HEK293 (cell line): ENCODE measurements around the gene HLA-DPB1.
"Not testable (repeated sequence)": the region's sequence is repeated elsewhere in the genome, so short reads cannot be mapped to it uniquely, and the experiment has no call there.

Experiments
- CTCF ChIA-PET: fragments of 350-600 bp; formaldehyde crosslinking; extraction: SDS; loops from one replicate; lab custom pipeline; 2021; ENCODE audit warnings: antibody characterized with exemption; lab: Yijun Ruan, JAX
- POLR2A ChIA-PET: fragments of 300-600 bp; formaldehyde crosslinking; extraction: SDS; loops from one replicate; lab custom pipeline; 2020; ENCODE audit warnings: antibody characterized with exemption, inconsistent platforms; lab: Yijun Ruan, JAX
- H3K27ac ChIP-seq: fragments of 200-500 bp; sonication (Bioruptor generic); 2 replicates; pipeline ENCODE4 v1.5.1; 2014; ENCODE audit warnings: low read depth, low read length, control low read depth, inconsistent platforms; ENCODE audit errors: extremely low read depth
- H3K36me3 ChIP-seq, 2 experiments: fragments of 200-500 bp in 1 of 2; sonication (Bioruptor generic) in 1 of 2; 1 replicate in 1 of 2; 2 replicates in 1 of 2; pipeline ENCODE4 v1.5.1; 2014 to 2017; ENCODE audit warnings: inconsistent platforms in 2 of 2, low read length in 2 of 2; ENCODE audit not compliant: control insufficient read depth in 2 of 2, insufficient read depth in 1 of 2
- H3K4me1 ChIP-seq: fragments of 200-500 bp; sonication (Bioruptor generic); 2 replicates; pipeline ENCODE4 v1.5.1; 2014; ENCODE audit warnings: mild to moderate bottlenecking, low read length, inconsistent platforms; ENCODE audit not compliant: control insufficient read depth, insufficient read depth
- H3K4me3 ChIP-seq: 2 replicates; pipeline ENCODE4 v1.5.1; 2011; ENCODE audit warnings: low read depth, mild to moderate bottlenecking, control low read depth, low read length, moderate library complexity
- H3K9me3 ChIP-seq: fragments of 200-500 bp; sonication (Bioruptor generic); 2 replicates; pipeline ENCODE4 v1.5.1; 2014; ENCODE audit warnings: low read depth, low read length, inconsistent platforms; ENCODE audit not compliant: control insufficient read depth, insufficient read depth
- BCL11A ChIP-seq: fragments of 450-650 bp; formaldehyde crosslinking; IDR thresholded peaks from 2 replicates; pipeline ENCODE4 v1.5.1; 2016; ENCODE audit warnings: low read depth, missing biosample characterization, missing genetic modification characterization
- OSR2 ChIP-seq: fragments of 450-650 bp; formaldehyde crosslinking; IDR thresholded peaks from 2 replicates; pipeline ENCODE4 v1.5.1; 2016; ENCODE audit warnings: missing biosample characterization, missing genetic modification characterization
- RBAK ChIP-seq: fragments of 450-650 bp; formaldehyde crosslinking; IDR thresholded peaks from 2 replicates; pipeline ENCODE4 v1.5.1; 2016; ENCODE audit warnings: missing biosample characterization, missing genetic modification characterization
- TCF7L2 ChIP-seq: IDR thresholded peaks from 2 replicates; pipeline ENCODE4 v1.6.1; 2011; ENCODE audit warnings: low read depth, mild to moderate bottlenecking, inconsistent platforms, low read length, moderate library complexity, borderline replicate concordance
- ZEB2 ChIP-seq: fragments of 450-650 bp; formaldehyde crosslinking; IDR thresholded peaks from 2 replicates; pipeline ENCODE4 v1.5.1; 2016; ENCODE audit warnings: missing biosample characterization, missing genetic modification characterization
- ZNF23 ChIP-seq: fragments of 450-650 bp; formaldehyde crosslinking; IDR thresholded peaks from 2 replicates; pipeline ENCODE4 v1.5.1; 2016; ENCODE audit warnings: missing biosample characterization, missing genetic modification characterization, borderline replicate concordance
- ZNF37A ChIP-seq: fragments of 450-650 bp; IDR thresholded peaks from 2 replicates; pipeline ENCODE4 v1.5.1; 2018; ENCODE audit warnings: missing biosample characterization, missing genetic modification characterization
- ZNF501 ChIP-seq: fragments of 450-650 bp; formaldehyde crosslinking; IDR thresholded peaks from 2 replicates; pipeline ENCODE4 v1.5.1; 2016; ENCODE audit warnings: missing biosample characterization, missing genetic modification characterization
- ZNF518A ChIP-seq: fragments of 450-650 bp; formaldehyde crosslinking; conservative IDR thresholded peaks from 2 replicates; pipeline ENCODE4 v1.5.1; 2016; ENCODE audit warnings: low read depth, missing biosample characterization, missing genetic modification characterization
- ZNF521 ChIP-seq: fragments of 450-650 bp; formaldehyde crosslinking; IDR thresholded peaks from 2 replicates; pipeline ENCODE4 v1.5.1; 2017; ENCODE audit warnings: missing biosample characterization, mild to moderate bottlenecking, missing genetic modification characterization
- ZNF548 ChIP-seq: fragments of 450-650 bp; formaldehyde crosslinking; IDR thresholded peaks from 2 replicates; pipeline ENCODE4 v1.5.1; 2016; ENCODE audit warnings: missing biosample characterization, missing genetic modification characterization
- ZNF549 ChIP-seq: fragments of 450-650 bp; IDR thresholded peaks from 2 replicates; pipeline ENCODE4 v1.5.1; 2018; ENCODE audit warnings: missing biosample characterization, missing genetic modification characterization, mild to moderate bottlenecking, inconsistent platforms, moderate library complexity
- ZNF654 ChIP-seq: fragments of 450-650 bp; formaldehyde crosslinking; IDR thresholded peaks from 2 replicates; pipeline ENCODE4 v1.5.1; 2016; ENCODE audit warnings: low read depth, missing biosample characterization, missing genetic modification characterization
- ZNF658 ChIP-seq: fragments of 450-650 bp; formaldehyde crosslinking; IDR thresholded peaks from 2 replicates; pipeline ENCODE4; 2016; ENCODE audit warnings: missing biosample characterization, missing genetic modification characterization
- ZNF692 ChIP-seq: fragments of 450-650 bp; formaldehyde crosslinking; IDR thresholded peaks from 2 replicates; pipeline ENCODE4 v1.5.1; 2016; ENCODE audit warnings: missing biosample characterization, missing genetic modification characterization
- ZNF777 ChIP-seq: fragments of 450-650 bp; formaldehyde crosslinking; IDR thresholded peaks from 2 replicates; pipeline ENCODE4 v1.5.1; 2017; ENCODE audit warnings: missing biosample characterization, missing genetic modification characterization, borderline replicate concordance
- ZSCAN30 ChIP-seq: fragments of 450-650 bp; IDR thresholded peaks from 2 replicates; pipeline ENCODE4 v1.5.1; 2018; ENCODE audit warnings: missing biosample characterization, mild to moderate bottlenecking, missing genetic modification characterization, moderate library complexity
- TF ChIP-seq, protein P1 (sequence below): fragments of 450-650 bp; formaldehyde crosslinking; IDR thresholded peaks from 2 replicates; pipeline ENCODE4 v1.5.1; 2016; ENCODE audit warnings: missing biosample characterization, missing genetic modification characterization

HLA-DPB1 gene

DNA sequence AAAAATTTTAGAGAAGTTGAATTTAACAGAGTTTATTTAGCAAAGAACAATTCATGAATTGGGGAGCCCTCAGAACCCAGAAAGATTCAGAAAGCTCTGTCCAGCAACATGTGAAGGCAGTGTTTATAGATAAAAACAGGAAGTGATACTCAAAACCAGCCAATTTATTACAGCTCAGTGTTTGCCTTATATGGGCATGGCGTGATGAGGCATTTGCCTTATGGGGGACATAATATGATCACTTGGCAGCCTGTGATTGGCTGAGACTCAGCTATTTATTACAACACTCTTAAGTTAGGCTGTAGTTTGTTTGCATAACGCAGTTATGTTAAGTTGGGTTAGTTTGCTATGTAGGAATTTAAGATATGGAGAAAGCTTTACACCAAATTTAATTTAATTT, 13.8 kb upstream of the HLA-DPB1 start:
- ChIA-PET CTCF (interaction anchor here (0.6 to 1.0 kb wide), 5 partner anchors 13 to 749 kb away, joined by 3 to 4 read pairs (median 3); no protein-coding TSS in a partner anchor), POLR2A (no interaction called here)
- Histone ChIP-seq H3K36me3 (peaks cover 0 to 8% of the 10 kb centered on the region in 2 experiments; a peak in 1 of 3 replicates), H3K4me3 (no peak overlapping the region), H3K4me1 (no peaks in the 10 kb centered on the region; the same call in 1 of the 2 replicates), H3K9me3 (no peaks in the 10 kb centered on the region), H3K27ac (no peak overlapping the region)
- TF ChIP-seq ZSCAN30 (tag by site-specific recombination) = no peak

GRCh38 chr6:33063435-33063834, 12.4 kb upstream of the HLA-DPB1 start:
- CTCF ChIA-PET = interaction anchor here (0.7 kb wide), 1 partner anchor 516 kb away, joined by 3 read pairs; no protein-coding TSS in a partner anchor
- H3K4me1 ChIP-seq, POLR2A ChIA-PET, H3K4me3 ChIP-seq, H3K27ac ChIP-seq, H3K9me3 ChIP-seq: not testable (repeated sequence)
- H3K36me3 ChIP-seq = peaks cover 0 to 21% of the 10 kb centered on the region in 2 experiments; a peak in 1 of 3 replicates

DNA sequence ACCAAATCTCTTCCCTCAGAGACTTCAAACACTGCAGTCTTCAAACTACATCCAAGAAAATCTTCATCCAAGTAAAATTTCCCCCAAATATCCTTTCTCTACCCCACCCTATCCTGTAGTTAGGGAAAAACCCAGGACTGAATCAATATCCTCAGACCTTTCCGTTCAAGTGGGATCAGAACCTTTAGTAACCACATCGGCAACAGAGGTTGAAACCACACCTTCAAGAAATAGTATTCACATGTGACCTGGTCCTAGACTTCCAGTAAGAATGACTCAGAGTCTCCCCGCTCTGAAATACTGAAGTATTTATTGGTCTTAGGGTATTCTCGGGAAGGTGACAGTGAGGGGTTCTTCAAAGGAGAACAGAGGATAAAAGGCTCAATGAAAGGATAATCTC, 11.1 kb upstream of the HLA-DPB1 start:
- CTCF ChIA-PET = interaction anchor here (1.0 kb wide), 1 partner anchor 83 kb away, joined by 5 read pairs; no protein-coding TSS in a partner anchor
- no peaks in the 10 kb centered on the region for H3K9me3 ChIP-seq
- POLR2A ChIA-PET = no interaction called here
- H3K36me3 ChIP-seq = peaks cover 0 to 34% of the 10 kb centered on the region in 2 experiments; a peak in 1 of 3 replicates
- TF ChIP-seq ZNF521 (tag by site-specific recombination) = no peak
- no peak for TF ChIP-seq ZNF23 (tag by site-specific recombination)
- TF ChIP-seq, protein P1, sequence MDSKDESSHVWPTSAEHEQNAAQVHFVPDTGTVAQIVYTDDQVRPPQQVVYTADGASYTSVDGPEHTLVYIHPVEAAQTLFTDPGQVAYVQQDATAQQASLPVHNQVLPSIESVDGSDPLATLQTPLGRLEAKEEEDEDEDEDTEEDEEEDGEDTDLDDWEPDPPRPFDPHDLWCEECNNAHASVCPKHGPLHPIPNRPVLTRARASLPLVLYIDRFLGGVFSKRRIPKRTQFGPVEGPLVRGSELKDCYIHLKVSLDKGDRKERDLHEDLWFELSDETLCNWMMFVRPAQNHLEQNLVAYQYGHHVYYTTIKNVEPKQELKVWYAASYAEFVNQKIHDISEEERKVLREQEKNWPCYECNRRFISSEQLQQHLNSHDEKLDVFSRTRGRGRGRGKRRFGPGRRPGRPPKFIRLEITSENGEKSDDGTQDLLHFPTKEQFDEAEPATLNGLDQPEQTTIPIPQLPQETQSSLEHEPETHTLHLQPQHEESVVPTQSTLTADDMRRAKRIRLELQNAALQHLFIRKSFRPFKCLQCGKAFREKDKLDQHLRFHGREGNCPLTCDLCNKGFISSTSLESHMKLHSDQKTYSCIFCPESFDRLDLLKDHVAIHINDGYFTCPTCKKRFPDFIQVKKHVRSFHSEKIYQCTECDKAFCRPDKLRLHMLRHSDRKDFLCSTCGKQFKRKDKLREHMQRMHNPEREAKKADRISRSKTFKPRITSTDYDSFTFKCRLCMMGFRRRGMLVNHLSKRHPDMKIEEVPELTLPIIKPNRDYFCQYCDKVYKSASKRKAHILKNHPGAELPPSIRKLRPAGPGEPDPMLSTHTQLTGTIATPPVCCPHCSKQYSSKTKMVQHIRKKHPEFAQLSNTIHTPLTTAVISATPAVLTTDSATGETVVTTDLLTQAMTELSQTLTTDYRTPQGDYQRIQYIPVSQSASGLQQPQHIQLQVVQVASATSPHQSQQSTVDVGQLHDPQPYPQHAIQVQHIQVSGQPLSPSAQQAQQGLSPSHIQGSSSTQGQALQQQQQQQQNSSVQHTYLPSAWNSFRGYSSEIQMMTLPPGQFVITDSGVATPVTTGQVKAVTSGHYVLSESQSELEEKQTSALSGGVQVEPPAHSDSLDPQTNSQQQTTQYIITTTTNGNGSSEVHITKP (tag by site-specific recombination) = no peak
- TF ChIP-seq ZNF654 (tag by site-specific recombination) = no peak
- TF ChIP-seq ZNF658 = no peak
- TF ChIP-seq ZNF501 = no peak
- TF ChIP-seq BCL11A (tag by site-specific recombination) = no peak
- no peak for TF ChIP-seq RBAK
- TF ChIP-seq ZNF37A (tag by site-specific recombination) = no peak
- no peak for TF ChIP-seq OSR2 (tag by site-specific recombination)
- TF ChIP-seq ZNF548 (tag by site-specific recombination) = no peak
- TF ChIP-seq TCF7L2 = no peak
- no peak for TF ChIP-seq ZNF777 (tag by site-specific recombination)
- TF ChIP-seq ZNF692 (tag by site-specific recombination) = no peak
- no peak for TF ChIP-seq ZNF549 (tag by site-specific recombination)
- TF ChIP-seq ZEB2 (tag by site-specific recombination) = no peak
- TF ChIP-seq ZNF518A (tag by site-specific recombination) = no peak
- no peak overlapping the region for H3K4me3 ChIP-seq
- no peaks in the 10 kb centered on the region; the same call in 1 of the 2 replicates for H3K4me1 ChIP-seq
- no peak overlapping the region for H3K27ac ChIP-seq
